Measurements from ENCODE around the gene RUFY2. TPM values are rescaled to one million over a fixed set of nuclear protein-coding genes. Genes with fewer than 3 reads are reported as not detected.

The RUFY2 gene, protein sequence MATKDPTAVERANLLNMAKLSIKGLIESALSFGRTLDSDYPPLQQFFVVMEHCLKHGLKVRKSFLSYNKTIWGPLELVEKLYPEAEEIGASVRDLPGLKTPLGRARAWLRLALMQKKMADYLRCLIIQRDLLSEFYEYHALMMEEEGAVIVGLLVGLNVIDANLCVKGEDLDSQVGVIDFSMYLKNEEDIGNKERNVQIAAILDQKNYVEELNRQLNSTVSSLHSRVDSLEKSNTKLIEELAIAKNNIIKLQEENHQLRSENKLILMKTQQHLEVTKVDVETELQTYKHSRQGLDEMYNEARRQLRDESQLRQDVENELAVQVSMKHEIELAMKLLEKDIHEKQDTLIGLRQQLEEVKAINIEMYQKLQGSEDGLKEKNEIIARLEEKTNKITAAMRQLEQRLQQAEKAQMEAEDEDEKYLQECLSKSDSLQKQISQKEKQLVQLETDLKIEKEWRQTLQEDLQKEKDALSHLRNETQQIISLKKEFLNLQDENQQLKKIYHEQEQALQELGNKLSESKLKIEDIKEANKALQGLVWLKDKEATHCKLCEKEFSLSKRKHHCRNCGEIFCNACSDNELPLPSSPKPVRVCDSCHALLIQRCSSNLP
- 16.4 and 27.2 TPM in 2 replicates for total RNA-seq

DNA sequence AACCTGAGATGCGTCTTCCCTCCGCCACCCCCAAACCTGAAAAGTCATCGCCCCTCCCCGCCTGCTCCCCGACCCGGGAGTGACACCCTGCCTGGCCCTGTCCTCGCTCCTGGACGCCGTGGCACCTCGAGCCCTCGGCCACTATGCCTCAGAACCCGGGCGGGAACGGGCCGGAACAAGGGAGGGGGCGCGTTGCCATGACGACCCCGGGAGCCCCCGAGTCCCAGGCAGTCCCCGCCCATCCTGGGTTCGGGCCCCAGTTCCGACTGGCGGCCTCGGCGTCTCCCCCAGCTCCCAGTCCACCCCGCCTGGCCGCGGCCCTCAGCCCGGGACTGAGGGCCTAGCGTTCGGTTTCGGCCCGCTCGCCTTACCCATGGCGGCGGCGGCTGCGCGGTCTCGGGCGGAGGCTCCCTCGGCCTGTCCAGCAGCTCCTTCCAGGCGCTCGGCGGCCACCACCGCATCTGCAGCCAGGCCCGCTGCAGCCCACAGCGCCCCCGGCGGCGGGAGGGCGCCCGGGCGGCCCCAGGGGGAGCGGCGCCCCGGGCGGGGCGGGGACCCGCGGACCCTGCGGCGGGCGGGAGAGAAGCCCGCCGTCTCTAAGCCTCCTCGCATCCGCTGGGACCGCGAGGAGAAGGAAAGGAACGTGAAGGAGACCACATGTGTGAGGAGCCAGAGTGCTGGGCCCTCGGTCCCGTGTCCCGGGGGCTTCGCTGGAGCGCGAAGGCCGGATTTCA lies at the start of gene RUFY2:
Gene RUFY2 (minus strand): TSS at position 463 of the 734 bp plus-strand sequence. CDS start 88 bp downstream, at position 375.

DNA sequence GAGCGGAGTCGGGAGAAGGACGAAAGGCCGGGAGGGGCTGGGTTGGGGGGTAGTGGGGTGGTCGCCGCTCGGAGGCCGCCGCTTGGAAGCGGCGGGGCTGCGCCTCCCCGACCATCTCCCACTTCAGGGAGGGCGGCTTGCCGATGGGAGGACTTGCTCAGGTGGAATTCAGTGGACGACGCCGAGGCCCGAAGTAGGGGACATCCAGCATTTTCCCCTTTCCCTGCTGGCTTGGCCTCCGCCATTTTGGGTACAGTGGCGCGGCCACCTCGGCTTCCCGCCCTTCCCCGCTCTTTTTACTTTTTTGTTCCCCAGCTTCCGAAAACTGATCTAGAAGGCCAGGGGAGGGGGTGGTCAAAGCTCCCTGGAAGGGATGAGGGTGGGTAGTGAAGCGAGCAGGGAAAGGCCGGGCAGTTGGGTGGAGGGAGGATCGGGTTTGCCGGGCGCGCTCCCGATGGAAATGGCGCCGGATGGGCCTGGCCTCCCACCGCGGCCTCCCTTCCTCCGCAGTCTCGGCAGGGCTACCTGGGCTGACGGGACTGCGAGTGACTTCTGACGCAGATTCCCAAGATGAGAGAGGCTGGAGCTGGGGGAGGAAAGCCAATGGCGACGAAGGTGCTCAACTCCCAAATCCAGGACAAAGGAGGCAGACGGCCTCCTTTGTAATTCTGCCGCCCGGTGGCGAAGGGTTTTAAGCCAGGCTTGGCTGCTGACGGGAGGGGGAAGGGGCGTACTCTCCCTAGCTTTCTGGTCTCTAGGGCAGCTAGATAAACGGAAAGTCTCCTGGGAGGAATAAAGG lies 74.6 kb downstream of the RUFY2 start, which contains the start of gene PBLD:
Gene PBLD (minus strand): TSS at position 670 of the 799 bp plus-strand sequence. CDS start 26,084 bp downstream, outside the sequence.

DNA sequence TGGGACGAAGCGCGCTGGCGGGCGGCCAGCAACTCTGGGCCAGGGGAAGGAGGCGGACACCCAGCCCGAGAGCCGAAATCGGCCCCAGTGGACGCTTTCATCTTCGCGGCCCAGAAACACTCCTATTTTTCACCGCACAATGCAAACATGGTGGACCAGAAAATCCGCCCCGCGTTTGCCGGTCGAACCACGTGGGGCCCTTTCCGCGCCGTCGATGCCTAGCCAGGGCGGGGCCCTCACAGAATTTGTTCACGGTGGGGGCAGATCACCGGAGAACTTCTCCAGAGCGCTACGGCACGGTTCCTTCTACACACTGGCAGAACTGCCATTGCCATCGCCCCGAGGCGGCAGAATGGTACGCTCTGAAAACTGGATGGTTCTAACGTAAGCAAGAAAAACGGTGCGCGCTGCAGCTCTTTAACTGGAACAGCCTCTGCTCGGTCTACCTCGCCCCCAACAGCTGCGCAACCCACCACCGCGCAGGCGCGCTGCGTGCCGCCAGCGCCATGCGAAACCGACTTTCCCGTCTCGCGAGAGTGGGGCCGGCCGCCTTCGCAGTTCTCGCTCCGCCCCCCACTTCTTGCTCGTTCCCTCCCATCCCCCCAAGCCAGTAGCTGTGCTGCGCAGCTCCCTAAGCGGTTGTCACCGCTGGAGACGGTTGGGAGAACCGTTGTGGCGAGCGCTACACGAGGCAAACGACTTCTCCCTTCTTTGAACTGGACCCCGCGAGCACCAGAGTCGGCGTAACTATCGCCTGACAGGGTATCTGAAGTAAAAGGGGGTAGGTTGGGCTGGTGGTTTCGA lies 75.4 kb downstream of the RUFY2 start, which contains the start of gene HNRNPH3:
Gene HNRNPH3 (plus strand): TSS at position 610 of the 804 bp plus-strand sequence. CDS start 5,158 bp downstream, outside the sequence.

Other genes with a start within 250 kb of the RUFY2 start
- gene ATOH7, start 175.2 kb downstream of the RUFY2 start, total RNA-seq = not detected in 2 replicates
- gene HNRNPH3, start 75.2 kb downstream of the RUFY2 start, total RNA-seq = 14.7 and 20.8 TPM in 2 replicates
- gene PBLD, start 74.3 kb downstream of the RUFY2 start, total RNA-seq = 4.2 and 4.9 TPM in 2 replicates
- gene DNA2, start 64.7 kb upstream of the RUFY2 start, total RNA-seq = 2.8 and 19.0 TPM in 2 replicates
- 7.4 and 24.3 TPM in 2 replicates for gene SLC25A16, start 120.2 kb upstream of the RUFY2 start, total RNA-seq
- gene TET1, start 153.1 kb upstream of the RUFY2 start, total RNA-seq = 7.3 and 8.1 TPM in 2 replicates